HEK293 (cell line): ENCODE results near the gene FAM184A.

Experiments used
- ZIC2 ChIP-seq: fragments of 450-650 bp; formaldehyde crosslinking; IDR thresholded peaks from 2 replicates; pipeline ENCODE4 v1.5.1; 2016; ENCODE audit warnings: missing biosample characterization, missing genetic modification characterization
- ZNF24 ChIP-seq: fragments of 450-650 bp; formaldehyde crosslinking; IDR thresholded peaks from 2 replicates; pipeline ENCODE4 v1.5.1; 2016; ENCODE audit warnings: missing biosample characterization, missing genetic modification characterization
- ZNF274 ChIP-seq, 2 experiments: fragments of 200-500 bp in 1 of 2; fragments of 450-650 bp in 1 of 2; sonication (Bioruptor generic) in 1 of 2; formaldehyde crosslinking in 1 of 2; IDR thresholded peaks; 2 replicates each; pipeline versions ENCODE4 v1.5.1 to v1.6.1; 2014 to 2016; ENCODE audit warnings: borderline replicate concordance in 1 of 2, inconsistent platforms in 1 of 2, low read length in 1 of 2, missing biosample characterization in 1 of 2, missing genetic modification characterization in 1 of 2
- TF ChIP-seq, protein P1 (sequence below): fragments of 450-650 bp; formaldehyde crosslinking; IDR thresholded peaks from 2 replicates; pipeline ENCODE4 v1.5.0; 2017; ENCODE audit warnings: missing biosample characterization, missing genetic modification characterization, borderline replicate concordance
- TF ChIP-seq, protein P2 (sequence below): fragments of 450-650 bp; formaldehyde crosslinking; IDR thresholded peaks from 2 replicates; pipeline ENCODE4 v1.5.1; 2017; ENCODE audit warnings: missing biosample characterization, missing genetic modification characterization
- TF ChIP-seq, protein P3 (sequence below): fragments of 450-650 bp; formaldehyde crosslinking; IDR thresholded peaks from 2 replicates; pipeline ENCODE4 v1.5.1; 2016; ENCODE audit warnings: missing biosample characterization, missing genetic modification characterization

DNA sequence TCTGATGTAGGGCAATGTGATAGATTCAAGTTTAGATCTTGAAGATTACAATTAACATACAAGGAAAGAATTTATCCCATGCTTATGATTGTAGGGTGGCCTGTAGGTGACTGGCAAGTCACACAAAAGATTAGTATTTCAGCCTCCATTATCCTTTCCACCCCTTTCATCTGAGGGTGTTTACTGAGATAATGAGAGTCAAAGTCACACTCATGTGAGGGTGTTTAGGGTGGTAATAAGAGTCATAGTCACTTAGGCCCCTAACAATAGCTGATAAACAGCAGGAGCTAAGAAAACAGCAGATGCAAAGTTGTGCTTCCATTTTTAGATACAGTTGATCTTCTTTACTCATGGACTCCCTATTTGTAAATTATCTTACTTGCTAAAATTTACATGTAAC lies 11.4 kb downstream of the FAM184A start:
- TF ChIP-seq, protein P1, sequence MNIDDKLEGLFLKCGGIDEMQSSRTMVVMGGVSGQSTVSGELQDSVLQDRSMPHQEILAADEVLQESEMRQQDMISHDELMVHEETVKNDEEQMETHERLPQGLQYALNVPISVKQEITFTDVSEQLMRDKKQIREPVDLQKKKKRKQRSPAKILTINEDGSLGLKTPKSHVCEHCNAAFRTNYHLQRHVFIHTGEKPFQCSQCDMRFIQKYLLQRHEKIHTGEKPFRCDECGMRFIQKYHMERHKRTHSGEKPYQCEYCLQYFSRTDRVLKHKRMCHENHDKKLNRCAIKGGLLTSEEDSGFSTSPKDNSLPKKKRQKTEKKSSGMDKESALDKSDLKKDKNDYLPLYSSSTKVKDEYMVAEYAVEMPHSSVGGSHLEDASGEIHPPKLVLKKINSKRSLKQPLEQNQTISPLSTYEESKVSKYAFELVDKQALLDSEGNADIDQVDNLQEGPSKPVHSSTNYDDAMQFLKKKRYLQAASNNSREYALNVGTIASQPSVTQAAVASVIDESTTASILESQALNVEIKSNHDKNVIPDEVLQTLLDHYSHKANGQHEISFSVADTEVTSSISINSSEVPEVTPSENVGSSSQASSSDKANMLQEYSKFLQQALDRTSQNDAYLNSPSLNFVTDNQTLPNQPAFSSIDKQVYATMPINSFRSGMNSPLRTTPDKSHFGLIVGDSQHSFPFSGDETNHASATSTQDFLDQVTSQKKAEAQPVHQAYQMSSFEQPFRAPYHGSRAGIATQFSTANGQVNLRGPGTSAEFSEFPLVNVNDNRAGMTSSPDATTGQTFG: no peak
- no peak for TF ChIP-seq ZIC2
- no peak for TF ChIP-seq ZNF274 (IDR thresholded peaks at IDR 0.05; ENCODE audit: low read length)
- TF ChIP-seq ZNF274 (tag by site-specific recombination; IDR thresholded peaks at IDR 0.05; ENCODE audit: borderline replicate concordance): no peak
- TF ChIP-seq ZNF24 (tag by site-specific recombination): no peak
- TF ChIP-seq, protein P2, sequence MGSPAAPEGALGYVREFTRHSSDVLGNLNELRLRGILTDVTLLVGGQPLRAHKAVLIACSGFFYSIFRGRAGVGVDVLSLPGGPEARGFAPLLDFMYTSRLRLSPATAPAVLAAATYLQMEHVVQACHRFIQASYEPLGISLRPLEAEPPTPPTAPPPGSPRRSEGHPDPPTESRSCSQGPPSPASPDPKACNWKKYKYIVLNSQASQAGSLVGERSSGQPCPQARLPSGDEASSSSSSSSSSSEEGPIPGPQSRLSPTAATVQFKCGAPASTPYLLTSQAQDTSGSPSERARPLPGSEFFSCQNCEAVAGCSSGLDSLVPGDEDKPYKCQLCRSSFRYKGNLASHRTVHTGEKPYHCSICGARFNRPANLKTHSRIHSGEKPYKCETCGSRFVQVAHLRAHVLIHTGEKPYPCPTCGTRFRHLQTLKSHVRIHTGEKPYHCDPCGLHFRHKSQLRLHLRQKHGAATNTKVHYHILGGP (tag by site-specific recombination): no peak
- TF ChIP-seq, protein P3, sequence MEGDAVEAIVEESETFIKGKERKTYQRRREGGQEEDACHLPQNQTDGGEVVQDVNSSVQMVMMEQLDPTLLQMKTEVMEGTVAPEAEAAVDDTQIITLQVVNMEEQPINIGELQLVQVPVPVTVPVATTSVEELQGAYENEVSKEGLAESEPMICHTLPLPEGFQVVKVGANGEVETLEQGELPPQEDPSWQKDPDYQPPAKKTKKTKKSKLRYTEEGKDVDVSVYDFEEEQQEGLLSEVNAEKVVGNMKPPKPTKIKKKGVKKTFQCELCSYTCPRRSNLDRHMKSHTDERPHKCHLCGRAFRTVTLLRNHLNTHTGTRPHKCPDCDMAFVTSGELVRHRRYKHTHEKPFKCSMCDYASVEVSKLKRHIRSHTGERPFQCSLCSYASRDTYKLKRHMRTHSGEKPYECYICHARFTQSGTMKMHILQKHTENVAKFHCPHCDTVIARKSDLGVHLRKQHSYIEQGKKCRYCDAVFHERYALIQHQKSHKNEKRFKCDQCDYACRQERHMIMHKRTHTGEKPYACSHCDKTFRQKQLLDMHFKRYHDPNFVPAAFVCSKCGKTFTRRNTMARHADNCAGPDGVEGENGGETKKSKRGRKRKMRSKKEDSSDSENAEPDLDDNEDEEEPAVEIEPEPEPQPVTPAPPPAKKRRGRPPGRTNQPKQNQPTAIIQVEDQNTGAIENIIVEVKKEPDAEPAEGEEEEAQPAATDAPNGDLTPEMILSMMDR (tag by site-specific recombination): no peak
